Breast epithelium (tissue), 4 donors: ENCODE measurements around the gene FZD8. TPM values are rescaled to one million over a fixed set of nuclear protein-coding genes. Genes with fewer than 3 reads are reported as not detected.

Experiments used
- DNase-seq, 2 donors: peaks; one replicate each; pipeline ENCODE4 v3.0.0-alpha.2; 2019; ENCODE audit warnings: low spot score in 2 of 2
- H3K27ac ChIP-seq, 2 donors: fragments of 200-600 bp; sonication (generic) in 1 of 2; one replicate each; pipeline ENCODE4 v1.5.1; 2016 to 2019; ENCODE audit warnings: mild to moderate bottlenecking in 1 of 2
- H3K27me3 ChIP-seq, 2 donors: fragments of 200-600 bp; sonication (generic) in 1 of 2; one replicate each; pipeline versions ENCODE4 v1.5.1 to v1.6.0; 2017 to 2019; ENCODE audit warnings: control low read depth in 1 of 2, mild to moderate bottlenecking in 1 of 2
- H3K36me3 ChIP-seq: fragments of 200-600 bp; one replicate; pipeline ENCODE4 v1.5.1; 2019
- H3K4me1 ChIP-seq, 2 donors: fragments of 200-600 bp; sonication (generic); one replicate each; pipeline ENCODE4 v1.5.1; 2016 to 2019; ENCODE audit warnings: control low read depth in 1 of 2
- H3K4me3 ChIP-seq, 3 donors: fragments of 200-600 bp; sonication (generic); 1 replicate in 2 of 3; 2 replicates in 1 of 3; pipeline ENCODE4 v1.5.1; 2016 to 2019; ENCODE audit warnings: mild to moderate bottlenecking in 3 of 3, moderate library complexity in 2 of 3
- H3K9me3 ChIP-seq, 2 donors: fragments of 200-600 bp; sonication (generic) in 1 of 2; one replicate each; pipeline ENCODE4 v1.5.1; 2016 to 2019; ENCODE audit warnings: control low read depth in 1 of 2
- CTCF ChIP-seq, 3 donors: fragments of 450-650 bp; IDR thresholded peaks; one replicate each; pipeline ENCODE4 v1.5.1; 2016 to 2017; ENCODE audit warnings: antibody characterized with exemption in 3 of 3, mild to moderate bottlenecking in 3 of 3, moderate library complexity in 3 of 3
- POLR2A ChIP-seq: fragments of 450-650 bp; IDR thresholded peaks from one replicate; pipeline ENCODE4 v1.6.1; 2016; ENCODE audit warnings: antibody characterized with exemption, mild to moderate bottlenecking, moderate library complexity
- POLR2AphosphoS5 ChIP-seq, 3 donors: sonication (generic); formaldehyde crosslinking; IDR thresholded peaks; one replicate each; pipeline ENCODE4 v1.6.1; 2017; ENCODE audit warnings: antibody characterized with exemption in 3 of 3
- intact Hi-C: fragments of 100-400 bp; cut with DNase I; formaldehyde crosslinking; loops from one replicate; pipeline ENCODE4 v1.15.1; 2023; ENCODE audit warnings: low total_unique reads
- total RNA-seq, 3 donors: library from RNA; depleted of rRNA; stranded (reverse); fragments of >200 nt; gene quantifications; one replicate each; pipeline ENCODE4 v1.1.0, GENCODE V29; 2016

Gene FZD8
- total RNA-seq, 3 donors from 2014 or later, result 2.9 to 9.5 (median 3.0) TPM

- no peak overlapping the region for H3K27ac ChIP-seq
- H3K27me3 ChIP-seq, result no peaks in the 10 kb centered on the region
- H3K4me1 ChIP-seq, result no peaks in the 10 kb centered on the region
- H3K36me3 ChIP-seq, result no peaks in the 10 kb centered on the region
- no peak for TF ChIP-seq POLR2A
- TF ChIP-seq POLR2AphosphoS5 (IDR thresholded peaks at IDR 0.05), result no peak
- intact Hi-C loops, result no loop called here
- no peak for DNase-seq
- H3K9me3 ChIP-seq, result no peaks in the 10 kb centered on the region
- no peak overlapping the region for H3K4me3 ChIP-seq
These were observed 47.7 kb downstream of the FZD8 start for GRCh38 chr10:35594115-35595079.

- Histone ChIP-seq H3K9me3 (no peaks in the 10 kb centered on the region), H3K36me3 (no peaks in the 10 kb centered on the region), H3K4me1 (no peaks in the 10 kb centered on the region), H3K27ac (no peak overlapping the region), H3K27me3 (no peaks in the 10 kb centered on the region), H3K4me3 (no peak overlapping the region)
- DNase-seq, result no peak
- TF ChIP-seq CTCF (IDR thresholded peaks at IDR 0.05) (no peak), POLR2A (no peak), POLR2AphosphoS5 (IDR thresholded peaks at IDR 0.05) (no peak)
- intact Hi-C loops, result no loop called here
These were observed 49.7 kb downstream of the FZD8 start for GRCh38 chr10:35592441-35592840.

- TF ChIP-seq CTCF (IDR thresholded peaks at IDR 0.05) (no peak), POLR2AphosphoS5 (IDR thresholded peaks at IDR 0.05) (no peak), POLR2A (no peak)
- Histone ChIP-seq H3K27ac (no peak overlapping the region), H3K27me3 (no peaks in the 10 kb centered on the region), H3K4me1 (no peaks in the 10 kb centered on the region), H3K36me3 (no peaks in the 10 kb centered on the region), H3K4me3 (no peak overlapping the region), H3K9me3 (no peaks in the 10 kb centered on the region)
- no peak for DNase-seq
- intact Hi-C loops, result no loop called here
These were observed 53.3 kb downstream of the FZD8 start for GRCh38 chr10:35588836-35589235.

Other genes with a start within 250 kb of the FZD8 start
- not detected for gene GJD4, start 37.0 kb downstream of the FZD8 start, total RNA-seq